ENCODE data around the gene SPINT2.
"Not testable (repeated sequence)": the region's sequence is repeated elsewhere in the genome, so short reads cannot be mapped to it uniquely, and the experiment has no call there.

The SPINT2 gene

DNA sequence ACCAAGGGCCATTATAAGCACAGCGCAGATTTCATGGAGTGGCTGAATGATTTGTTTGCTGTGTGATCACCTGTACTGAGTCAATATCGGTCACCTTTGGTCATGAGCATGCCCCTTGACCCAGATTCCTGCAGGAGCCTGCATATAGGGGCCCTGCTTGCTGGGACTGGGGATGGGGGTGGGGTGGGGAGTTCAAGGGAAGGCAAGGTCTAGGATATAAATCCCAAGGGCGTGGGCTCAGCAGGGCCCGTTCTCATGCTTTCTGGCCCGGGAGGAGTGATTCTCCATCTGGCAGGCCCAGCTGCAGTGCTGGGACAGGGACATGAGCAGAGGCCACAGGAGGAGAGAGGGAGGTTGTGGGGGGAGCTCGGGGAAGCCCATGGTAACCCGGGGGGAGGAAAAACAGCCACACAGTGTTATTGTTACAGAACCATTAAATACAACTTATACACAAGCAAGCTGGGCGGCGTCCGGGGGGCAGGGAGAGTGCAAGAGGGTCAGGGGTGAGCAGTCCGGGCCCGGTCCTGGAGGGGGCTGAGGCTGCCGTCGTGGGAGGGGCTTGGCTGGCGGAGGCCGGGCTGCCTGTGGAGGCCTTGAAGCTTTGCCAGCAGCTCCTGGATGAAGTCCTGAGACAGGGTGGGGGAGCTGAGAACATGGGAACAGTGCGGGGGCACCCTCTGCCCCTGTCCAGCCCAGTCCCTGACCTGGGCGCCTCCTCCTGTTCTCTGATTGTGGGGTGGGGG, 13.4 kb upstream of the SPINT2 start:
- TF ChIP-seq, protein P1, sequence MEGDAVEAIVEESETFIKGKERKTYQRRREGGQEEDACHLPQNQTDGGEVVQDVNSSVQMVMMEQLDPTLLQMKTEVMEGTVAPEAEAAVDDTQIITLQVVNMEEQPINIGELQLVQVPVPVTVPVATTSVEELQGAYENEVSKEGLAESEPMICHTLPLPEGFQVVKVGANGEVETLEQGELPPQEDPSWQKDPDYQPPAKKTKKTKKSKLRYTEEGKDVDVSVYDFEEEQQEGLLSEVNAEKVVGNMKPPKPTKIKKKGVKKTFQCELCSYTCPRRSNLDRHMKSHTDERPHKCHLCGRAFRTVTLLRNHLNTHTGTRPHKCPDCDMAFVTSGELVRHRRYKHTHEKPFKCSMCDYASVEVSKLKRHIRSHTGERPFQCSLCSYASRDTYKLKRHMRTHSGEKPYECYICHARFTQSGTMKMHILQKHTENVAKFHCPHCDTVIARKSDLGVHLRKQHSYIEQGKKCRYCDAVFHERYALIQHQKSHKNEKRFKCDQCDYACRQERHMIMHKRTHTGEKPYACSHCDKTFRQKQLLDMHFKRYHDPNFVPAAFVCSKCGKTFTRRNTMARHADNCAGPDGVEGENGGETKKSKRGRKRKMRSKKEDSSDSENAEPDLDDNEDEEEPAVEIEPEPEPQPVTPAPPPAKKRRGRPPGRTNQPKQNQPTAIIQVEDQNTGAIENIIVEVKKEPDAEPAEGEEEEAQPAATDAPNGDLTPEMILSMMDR (conservative IDR thresholded peaks at IDR 0.05; ENCODE audit: control insufficient read depth, insufficient read depth, low read depth, low read length) = no peak
- DNase-seq (ENCODE audit: low read depth) = no peak
- no peak overlapping the region for H3K4me3 ChIP-seq (ENCODE audit: control insufficient read depth, low read depth, low read length)

DNA sequence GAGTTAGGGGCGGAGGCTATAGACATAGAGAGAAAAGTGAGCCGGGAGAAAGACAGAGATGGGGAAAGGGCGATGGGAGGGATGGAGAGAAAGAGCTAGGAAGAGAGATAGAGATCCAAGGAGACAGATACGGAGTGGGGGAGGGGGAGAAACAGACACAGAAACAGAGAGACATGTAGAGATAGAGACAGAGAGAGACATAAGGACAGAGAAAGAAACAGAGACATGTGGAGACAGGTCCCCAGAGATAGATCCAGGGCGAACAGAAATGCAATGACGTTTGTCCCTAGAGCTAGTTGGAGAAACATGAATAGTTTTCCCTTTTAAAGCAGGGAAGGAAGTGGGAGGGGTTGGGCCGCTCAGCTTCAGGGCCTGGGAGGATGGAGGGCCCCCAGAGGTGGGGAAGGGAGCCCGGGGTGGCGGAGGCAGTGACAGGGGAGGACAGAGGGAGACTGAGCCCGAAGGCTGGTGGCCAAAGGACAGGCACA, 12.8 kb upstream of the SPINT2 start:
- no peak overlapping the region for H3K4me3 ChIP-seq (ENCODE audit: control insufficient read depth, low read depth, low read length)
- no peak for DNase-seq (ENCODE audit: low read depth)
- TF ChIP-seq, protein P1 (conservative IDR thresholded peaks at IDR 0.05; ENCODE audit: control insufficient read depth, insufficient read depth, low read depth, low read length) = no peak

DNA sequence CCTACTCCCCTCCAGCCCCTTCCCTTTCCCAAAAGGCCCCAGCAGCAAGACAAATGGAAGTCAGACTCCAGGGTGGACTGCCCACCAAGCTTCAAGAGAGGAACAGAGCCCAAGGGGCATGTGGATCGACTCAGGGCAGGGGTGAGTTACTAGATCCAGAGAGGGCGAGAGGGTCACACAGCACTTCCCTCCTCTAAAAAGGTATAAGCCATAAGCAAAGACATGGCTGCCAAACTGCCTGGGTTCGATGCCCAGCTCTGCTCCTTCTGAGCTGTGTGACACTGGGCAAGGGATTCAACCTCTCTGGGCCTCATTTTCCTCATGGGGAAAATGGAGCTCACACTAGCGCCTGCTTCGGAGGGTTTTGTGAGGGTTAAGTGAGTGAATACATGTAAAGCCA, 12.0 kb upstream of the SPINT2 start:
- no peak overlapping the region for H3K4me3 ChIP-seq (ENCODE audit: control insufficient read depth, low read depth, low read length)
- DNase-seq (ENCODE audit: low read depth) = no peak
- TF ChIP-seq, protein P1 (conservative IDR thresholded peaks at IDR 0.05; ENCODE audit: control insufficient read depth, insufficient read depth, low read depth, low read length) = no peak

DNA sequence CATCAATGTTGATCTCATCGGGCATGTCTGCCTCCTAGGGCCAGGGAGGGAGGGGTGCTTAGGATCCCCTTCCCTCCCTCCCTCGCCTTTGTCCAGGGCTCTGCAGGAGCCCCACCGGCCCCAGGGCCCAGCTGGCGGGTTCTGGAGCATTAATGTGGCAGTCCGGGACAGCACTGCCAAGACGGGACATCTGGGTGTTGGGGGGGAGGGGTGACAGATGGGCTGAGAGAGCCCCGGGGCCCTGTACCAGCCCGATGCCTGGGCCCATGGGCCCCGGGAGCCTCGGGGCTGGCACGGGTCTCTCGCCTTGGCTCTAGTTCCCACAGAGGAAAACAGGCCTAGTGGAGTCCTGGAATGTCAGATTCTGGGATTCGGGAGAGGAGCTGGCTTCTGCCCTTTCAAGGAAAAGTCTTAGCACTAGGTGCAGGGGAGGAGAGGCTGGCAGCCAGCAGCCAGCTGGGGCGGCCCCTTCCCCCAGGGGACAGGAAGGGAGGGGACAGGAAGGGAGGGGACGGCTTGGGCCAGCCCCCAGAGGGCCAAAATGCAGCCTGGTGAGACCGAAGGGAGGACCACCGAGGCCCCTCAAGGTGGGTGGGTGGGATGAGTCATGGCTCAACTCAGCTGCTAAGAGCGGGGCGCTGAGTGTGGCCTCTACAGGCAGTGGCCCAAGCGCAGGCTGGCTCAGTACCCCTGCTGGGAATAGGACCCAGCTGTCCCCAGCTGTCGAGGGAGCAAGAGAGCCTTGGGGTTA, 11.3 kb upstream of the SPINT2 start:
- TF ChIP-seq, protein P1 (conservative IDR thresholded peaks at IDR 0.05; ENCODE audit: control insufficient read depth, insufficient read depth, low read depth, low read length) = no peak
- H3K4me3 ChIP-seq (ENCODE audit: control insufficient read depth, low read depth, low read length) = no peak overlapping the region
- DNase-seq (ENCODE audit: low read depth) = no peak

DNA sequence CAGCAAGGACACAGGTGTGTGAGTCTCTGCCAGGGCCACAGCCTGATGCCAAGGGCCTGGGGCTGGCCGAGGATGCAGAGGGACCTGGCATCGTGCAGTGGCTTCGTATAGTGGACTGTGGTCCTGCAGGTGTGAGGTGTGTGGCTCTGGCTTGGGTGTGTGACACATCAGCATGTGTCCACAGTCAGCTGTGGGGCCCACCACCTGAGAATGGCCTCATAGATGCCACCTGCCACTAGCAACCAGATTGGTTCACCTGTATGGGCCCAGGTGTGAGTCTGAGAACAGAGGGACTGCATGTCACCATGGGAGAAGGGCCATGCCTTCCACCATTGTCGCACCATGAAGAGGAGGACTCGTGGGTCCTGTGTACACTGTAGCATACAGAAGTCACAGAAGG, 10.6 kb upstream of the SPINT2 start:
- no peak overlapping the region for H3K4me3 ChIP-seq (ENCODE audit: control insufficient read depth, low read depth, low read length)
- no peak for DNase-seq (ENCODE audit: low read depth)
- TF ChIP-seq, protein P1 (conservative IDR thresholded peaks at IDR 0.05; ENCODE audit: control insufficient read depth, insufficient read depth, low read depth, low read length) = no peak

DNA sequence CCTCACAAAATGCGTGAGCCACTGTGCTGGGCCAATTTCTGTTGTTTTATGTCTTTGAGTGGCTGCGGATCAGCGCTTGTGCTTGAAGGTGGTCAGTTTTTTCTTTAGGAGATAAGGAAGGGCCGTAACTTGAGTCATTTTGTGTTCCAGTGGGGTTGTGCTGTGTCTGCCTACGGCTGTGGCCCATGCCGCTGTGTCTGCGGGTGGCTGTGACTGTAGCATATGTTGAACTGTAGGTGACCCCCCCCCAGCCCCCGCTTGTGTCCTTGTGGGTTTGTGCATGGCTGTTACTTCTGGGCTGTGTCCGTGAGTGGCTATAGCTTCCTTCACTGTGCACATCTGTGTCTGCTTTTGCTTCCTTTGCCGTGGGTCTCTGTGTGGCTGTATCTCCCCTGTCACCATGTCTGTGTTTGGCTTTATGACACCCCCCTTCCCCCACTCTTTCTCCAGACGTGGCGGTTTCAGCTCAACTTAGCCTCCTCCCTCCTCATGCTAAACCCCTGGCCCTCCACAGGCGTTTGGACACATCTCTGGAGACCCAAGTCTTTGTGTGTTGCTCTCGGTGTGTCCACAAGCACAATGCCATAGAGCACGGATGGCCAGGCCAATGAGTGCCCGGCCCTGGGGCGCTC, 8.9 kb upstream of the SPINT2 start:
- no peak overlapping the region for H3K4me3 ChIP-seq (ENCODE audit: control insufficient read depth, low read depth, low read length)
- no peak for DNase-seq (ENCODE audit: low read depth)
- TF ChIP-seq, protein P1 (conservative IDR thresholded peaks at IDR 0.05; ENCODE audit: control insufficient read depth, insufficient read depth, low read depth, low read length) = no peak

DNA sequence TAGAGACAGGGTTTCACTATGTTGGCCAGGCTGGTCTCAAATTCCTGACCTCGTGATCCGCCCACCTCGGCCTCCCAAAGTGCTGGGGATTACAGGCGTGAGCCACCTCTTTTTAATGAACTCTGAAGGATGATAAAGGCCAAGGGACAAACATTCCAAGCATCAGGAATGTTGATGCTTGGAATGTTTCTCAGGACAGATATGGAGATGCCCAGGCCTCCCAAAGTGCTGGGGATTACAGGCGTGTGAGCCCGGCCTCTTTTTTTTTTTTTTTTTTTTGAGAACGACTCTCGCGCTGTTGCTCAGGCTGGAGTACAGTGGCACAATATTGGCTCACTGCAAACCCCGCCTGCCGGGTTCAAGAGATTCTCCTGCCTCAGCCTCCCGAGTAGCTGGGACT, 2.4 kb upstream of the SPINT2 start:
- not testable (repeated sequence) for DNase-seq (ENCODE audit: low read depth); H3K4me3 ChIP-seq (ENCODE audit: control insufficient read depth, low read depth, low read length)
